Fibroblast of lung (primary cell): Measurements from ENCODE around the gene SYT13.

Experiments
- CTCF ChIP-seq, 2 donors: IDR thresholded peaks in 1 of 2; conservative IDR thresholded peaks in 1 of 2; 1 replicate in 1 of 2; 2 replicates in 1 of 2; pipeline ENCODE4 v1.5.1; 2011 to 2012; ENCODE audit warnings: low read length in 2 of 2, control low read depth in 1 of 2, inconsistent platforms in 1 of 2, low read depth in 1 of 2, mild to moderate bottlenecking in 1 of 2
- EZH2 ChIP-seq: IDR thresholded peaks from 2 replicates; pipeline ENCODE4 v1.5.1; 2012; ENCODE audit warnings: low read length, control low read depth, mild to moderate bottlenecking; ENCODE audit errors: missing control alignments

GRCh38 chr11:45298718-45299117 lies 12.6 kb upstream of the SYT13 start:
- no peak for TF ChIP-seq CTCF (conservative IDR thresholded peaks at IDR 0.05 in 1 of 2, IDR thresholded peaks at IDR 0.05 in 1 of 2; ENCODE audit: low read depth in 1 of 2, low read length in 2 of 2)
- no peak for TF ChIP-seq EZH2
